ENCODE data around the gene FIBIN.

DNA sequence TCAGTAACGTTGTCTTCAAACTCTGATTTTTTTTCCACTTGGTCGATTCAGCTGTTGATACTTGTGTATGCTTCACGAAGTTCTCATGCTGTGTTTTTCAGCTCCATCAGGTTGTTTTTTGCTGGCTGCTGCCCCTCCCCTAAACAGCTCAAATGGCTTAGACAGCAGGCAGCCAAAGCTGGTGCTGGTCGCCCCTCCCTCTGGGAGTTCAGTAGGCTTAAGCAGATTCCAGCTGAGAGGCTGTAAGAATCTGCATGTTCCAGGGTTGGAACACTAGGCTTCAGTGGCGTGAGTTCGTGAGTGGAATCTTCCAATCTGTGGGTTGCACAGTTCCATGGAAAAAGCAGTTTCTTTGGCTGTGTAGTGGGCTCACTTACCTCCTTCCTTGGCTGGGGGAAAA, 10.3 kb upstream of the FIBIN start:
- TF ChIP-seq CTCF (IDR thresholded peaks at IDR 0.05; ENCODE audit: poor library complexity, severe bottlenecking) (no peak), POLR2AphosphoS5 (IDR thresholded peaks at IDR 0.05) (no peak)
